Stimulated activated memory B cell treated with anti-CD40 and anti-IgM and Interleukin-4, amounts not matched to agents 10 μg/mL and 1 μg/mL and 100 μg/mL, for 72 hours (primary cell): ENCODE results near the gene FRK.

ENCODE experiments used
- ATAC-seq: fragments of 150-1000 bp; cut with Tn5 transposase; 2 replicates; pipeline ENCODE4 v1.10.0; 2021
- H3K27ac Mint-ChIP-seq: one replicate; pipeline ENCODE4 v1.8.0; 2022; ENCODE audit warnings: mild to moderate bottlenecking, mixed read lengths
- H3K27me3 Mint-ChIP-seq: one replicate; pipeline ENCODE4 v1.8.0; 2022; ENCODE audit warnings: mixed read lengths
- H3K36me3 Mint-ChIP-seq: one replicate; pipeline ENCODE4 v1.8.0; 2022; ENCODE audit warnings: mixed read lengths
- H3K4me1 Mint-ChIP-seq: one replicate; pipeline ENCODE4 v1.8.0; 2022; ENCODE audit warnings: mixed read lengths
- H3K4me3 Mint-ChIP-seq: one replicate; pipeline ENCODE4 v1.8.0; 2022; ENCODE audit warnings: mild to moderate bottlenecking, moderate library complexity, mixed read lengths
- H3K9me3 Mint-ChIP-seq: one replicate; pipeline ENCODE4 v1.8.0; 2022; ENCODE audit warnings: mixed read lengths

Gene FRK

GRCh38 chr6:116088946-116089345 lies 28.3 kb upstream of the FRK start:
- H3K4me3 Mint-ChIP-seq: no peak overlapping the region

GRCh38 chr6:116087437-116088027 lies 26.8 kb upstream of the FRK start:
- Mint-ChIP-seq H3K4me3 (no peak overlapping the region), H3K4me1 (peaks cover 26% of the 10 kb centered on the region), H3K36me3 (no peaks in the 10 kb centered on the region), H3K27ac (peak overlapping the region; percentile 81), H3K9me3 (no peaks in the 10 kb centered on the region), H3K27me3 (no peaks in the 10 kb centered on the region)
- peak; percentile 96 for ATAC-seq

More at GRCh38 chr6:116088946-116089345, 28.3 kb upstream of the FRK start:
- no peaks in the 10 kb centered on the region for H3K9me3 Mint-ChIP-seq
- H3K36me3 Mint-ChIP-seq: no peaks in the 10 kb centered on the region
- H3K4me1 Mint-ChIP-seq: peaks cover 26% of the 10 kb centered on the region
- peak overlapping the region; percentile 10 for H3K27ac Mint-ChIP-seq
- no peak for ATAC-seq
- H3K27me3 Mint-ChIP-seq: no peaks in the 10 kb centered on the region

DNA sequence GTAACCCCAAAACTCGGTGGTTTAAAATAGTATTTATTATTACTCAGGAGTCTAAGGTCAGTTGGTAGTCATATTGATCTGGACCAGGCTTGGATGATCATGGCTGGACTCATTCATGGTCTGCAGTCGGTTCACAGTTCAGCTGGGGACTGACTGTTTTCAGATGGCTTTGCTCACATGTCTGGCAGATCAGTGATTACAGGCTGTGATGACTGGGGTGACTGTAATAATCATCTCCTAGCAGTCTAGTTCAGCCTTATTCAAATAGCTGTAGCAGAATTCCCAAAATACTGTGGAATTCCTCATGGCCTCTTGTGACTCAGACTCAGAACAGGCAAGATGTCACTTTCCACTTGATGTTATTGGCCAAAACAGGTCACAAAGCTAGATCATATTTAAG lies 23.6 kb upstream of the FRK start:
- Mint-ChIP-seq H3K36me3 (no peaks in the 10 kb centered on the region), H3K4me1 (peaks cover 21% of the 10 kb centered on the region), H3K4me3 (no peak overlapping the region), H3K27ac (no peak overlapping the region), H3K27me3 (no peaks in the 10 kb centered on the region), H3K9me3 (no peaks in the 10 kb centered on the region)
- ATAC-seq: no peak

- Mint-ChIP-seq H3K27ac (no peak overlapping the region), H3K27me3 (no peaks in the 10 kb centered on the region), H3K36me3 (no peaks in the 10 kb centered on the region), H3K9me3 (no peaks in the 10 kb centered on the region), H3K4me1 (peaks cover 20% of the 10 kb centered on the region), H3K4me3 (no peak overlapping the region)
- ATAC-seq: no peak
Observed at GRCh38 chr6:116083052-116083451, 22.4 kb upstream of the FRK start.

GRCh38 chr6:116078945-116079344 lies 18.3 kb upstream of the FRK start:
- Mint-ChIP-seq H3K4me3 (no peak overlapping the region), H3K27me3 (no peaks in the 10 kb centered on the region), H3K27ac (no peak overlapping the region), H3K4me1 (no peaks in the 10 kb centered on the region), H3K36me3 (no peaks in the 10 kb centered on the region), H3K9me3 (no peaks in the 10 kb centered on the region)
- ATAC-seq: no peak

GRCh38 chr6:116078522-116078921 lies 17.8 kb upstream of the FRK start:
- H3K27me3 Mint-ChIP-seq: no peaks in the 10 kb centered on the region
- no peak for ATAC-seq

GRCh38 chr6:116074732-116075390 lies 14.2 kb upstream of the FRK start:
- H3K9me3 Mint-ChIP-seq: no peaks in the 10 kb centered on the region
- no peaks in the 10 kb centered on the region for H3K4me1 Mint-ChIP-seq
- no peak for ATAC-seq
- H3K4me3 Mint-ChIP-seq: no peak overlapping the region
- H3K27ac Mint-ChIP-seq: no peak overlapping the region
- no peaks in the 10 kb centered on the region for H3K27me3 Mint-ChIP-seq
- no peaks in the 10 kb centered on the region for H3K36me3 Mint-ChIP-seq

More at GRCh38 chr6:116078522-116078921, 17.8 kb upstream of the FRK start:
- Mint-ChIP-seq H3K27ac (no peak overlapping the region), H3K4me1 (no peaks in the 10 kb centered on the region), H3K9me3 (no peaks in the 10 kb centered on the region), H3K4me3 (no peak overlapping the region), H3K36me3 (no peaks in the 10 kb centered on the region)

DNA sequence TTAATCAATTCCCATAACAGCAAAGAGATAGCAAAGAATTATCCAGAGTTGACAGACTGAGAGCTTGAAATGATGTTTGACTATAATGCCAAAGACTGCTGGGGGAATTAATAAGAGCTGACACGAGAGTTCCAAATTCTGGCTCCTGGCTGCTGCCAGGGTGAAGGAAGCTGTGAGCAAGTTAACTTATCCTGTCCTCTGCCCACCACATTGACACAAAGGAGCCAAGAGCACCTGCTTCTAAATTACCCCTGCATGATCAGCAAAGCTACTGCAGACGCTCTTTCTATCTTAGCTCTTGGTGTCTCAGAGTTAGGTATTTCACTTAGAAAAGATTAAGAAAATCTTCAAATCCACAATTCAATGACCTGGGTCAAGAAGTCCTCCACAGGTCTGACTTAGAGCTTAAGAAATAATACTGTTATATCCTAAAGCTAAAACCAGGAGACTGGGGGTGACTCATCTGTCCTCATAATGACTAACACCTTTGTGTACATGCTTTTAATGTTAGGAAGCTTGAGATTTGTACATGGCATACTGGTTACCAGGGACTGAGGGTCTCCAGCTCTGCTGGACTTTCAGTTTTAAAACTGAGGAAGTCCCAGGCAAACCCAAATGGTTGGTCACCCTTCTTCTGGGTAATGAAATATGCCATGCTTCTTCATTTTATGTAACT lies 13.2 kb upstream of the FRK start:
- no peak for ATAC-seq
- no peaks in the 10 kb centered on the region for H3K36me3 Mint-ChIP-seq
- H3K27me3 Mint-ChIP-seq: no peaks in the 10 kb centered on the region
- no peak overlapping the region for H3K4me3 Mint-ChIP-seq
- no peaks in the 10 kb centered on the region for H3K4me1 Mint-ChIP-seq
- H3K27ac Mint-ChIP-seq: no peak overlapping the region
- H3K9me3 Mint-ChIP-seq: no peaks in the 10 kb centered on the region

DNA sequence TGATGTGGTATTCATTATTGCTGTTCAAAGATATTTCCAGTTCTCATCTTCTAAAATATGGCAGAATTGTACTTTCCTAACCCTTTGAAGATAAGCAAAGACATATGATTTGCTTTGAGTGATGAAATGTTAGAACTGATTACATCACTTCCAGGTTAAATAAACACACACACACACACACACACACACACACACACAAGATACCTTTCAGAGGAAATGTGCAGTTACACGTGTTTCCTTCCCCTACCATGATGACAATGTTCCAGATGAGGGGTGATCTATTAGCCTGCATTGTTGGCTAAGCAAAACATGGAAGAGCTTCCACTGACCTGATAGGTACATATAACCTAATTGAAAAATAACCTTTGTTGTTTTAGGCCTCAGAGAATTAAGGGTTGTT lies 11.7 kb upstream of the FRK start:
- H3K36me3 Mint-ChIP-seq: no peaks in the 10 kb centered on the region
- H3K27ac Mint-ChIP-seq: no peak overlapping the region
- H3K4me3 Mint-ChIP-seq: no peak overlapping the region
- ATAC-seq: no peak
- H3K27me3 Mint-ChIP-seq: no peaks in the 10 kb centered on the region
- no peaks in the 10 kb centered on the region for H3K9me3 Mint-ChIP-seq
- H3K4me1 Mint-ChIP-seq: no peaks in the 10 kb centered on the region

DNA sequence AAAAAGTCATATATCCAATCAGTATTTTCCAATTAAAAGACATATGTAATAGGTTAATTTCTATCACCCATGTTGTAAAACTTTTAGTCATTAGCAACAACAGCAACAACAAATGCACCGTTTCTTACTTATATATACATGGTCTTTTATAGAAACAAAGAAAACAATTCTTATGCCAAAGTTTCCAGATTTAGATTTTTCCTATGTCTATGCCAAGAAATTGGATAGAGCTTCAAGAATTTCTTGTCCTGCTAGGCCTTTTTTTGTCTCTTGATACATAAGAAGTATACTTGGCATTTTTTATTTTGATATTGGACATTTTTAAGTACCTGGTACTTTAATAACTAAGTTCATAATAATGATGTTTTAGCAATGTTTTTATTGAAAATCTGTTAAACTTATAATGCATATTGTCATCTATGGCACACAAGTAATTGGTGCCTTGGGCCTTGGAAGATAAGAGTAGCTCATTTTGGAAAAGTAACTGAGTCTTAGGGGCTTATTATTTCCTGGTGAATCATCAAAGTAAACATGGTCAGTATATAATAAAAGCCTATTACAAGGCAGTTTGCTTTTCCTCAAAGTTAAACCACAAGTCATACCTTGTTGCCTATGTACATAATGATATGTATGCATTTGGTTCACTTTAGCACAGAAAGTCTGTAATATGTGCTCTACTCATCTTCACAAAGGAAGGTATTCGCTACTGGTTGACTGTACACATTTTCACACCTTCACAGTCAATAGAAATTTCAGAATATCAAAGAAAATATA lies 10.1 kb upstream of the FRK start:
- H3K27ac Mint-ChIP-seq: no peak overlapping the region
- H3K4me1 Mint-ChIP-seq: no peaks in the 10 kb centered on the region
- no peaks in the 10 kb centered on the region for H3K36me3 Mint-ChIP-seq
- ATAC-seq: no peak
- no peak overlapping the region for H3K4me3 Mint-ChIP-seq
- H3K27me3 Mint-ChIP-seq: no peaks in the 10 kb centered on the region
- H3K9me3 Mint-ChIP-seq: no peaks in the 10 kb centered on the region

- no peak for ATAC-seq
- H3K4me1 Mint-ChIP-seq: no peaks in the 10 kb centered on the region
- no peak overlapping the region for H3K27ac Mint-ChIP-seq
- H3K9me3 Mint-ChIP-seq: no peaks in the 10 kb centered on the region
- no peak overlapping the region for H3K4me3 Mint-ChIP-seq
- no peaks in the 10 kb centered on the region for H3K36me3 Mint-ChIP-seq
- no peaks in the 10 kb centered on the region for H3K27me3 Mint-ChIP-seq
Observed at GRCh38 chr6:116070101-116070500, 9.4 kb upstream of the FRK start.

- Mint-ChIP-seq H3K4me3 (no peak overlapping the region), H3K9me3 (no peaks in the 10 kb centered on the region), H3K27ac (no peak overlapping the region), H3K27me3 (peaks cover 4% of the 10 kb centered on the region), H3K4me1 (peaks cover under 1% of the 10 kb centered on the region), H3K36me3 (no peaks in the 10 kb centered on the region)
- no peak for ATAC-seq
Observed at GRCh38 chr6:116066789-116067188, 6.1 kb upstream of the FRK start.

GRCh38 chr6:116064666-116065065 lies 4.0 kb upstream of the FRK start:
- no peaks in the 10 kb centered on the region for H3K36me3 Mint-ChIP-seq
- no peak overlapping the region for H3K4me3 Mint-ChIP-seq
- ATAC-seq: no peak
- H3K4me1 Mint-ChIP-seq: peaks cover 19% of the 10 kb centered on the region
- H3K9me3 Mint-ChIP-seq: no peaks in the 10 kb centered on the region
- H3K27me3 Mint-ChIP-seq: peaks cover 13% of the 10 kb centered on the region
- no peak overlapping the region for H3K27ac Mint-ChIP-seq

- Mint-ChIP-seq H3K4me3 (no peak overlapping the region), H3K4me1 (peaks cover 20% of the 10 kb centered on the region), H3K27ac (no peak overlapping the region), H3K27me3 (peaks cover 13% of the 10 kb centered on the region), H3K9me3 (no peaks in the 10 kb centered on the region), H3K36me3 (no peaks in the 10 kb centered on the region)
- no peak for ATAC-seq
Observed at GRCh38 chr6:116062496-116062895, 1.8 kb upstream of the FRK start.

DNA sequence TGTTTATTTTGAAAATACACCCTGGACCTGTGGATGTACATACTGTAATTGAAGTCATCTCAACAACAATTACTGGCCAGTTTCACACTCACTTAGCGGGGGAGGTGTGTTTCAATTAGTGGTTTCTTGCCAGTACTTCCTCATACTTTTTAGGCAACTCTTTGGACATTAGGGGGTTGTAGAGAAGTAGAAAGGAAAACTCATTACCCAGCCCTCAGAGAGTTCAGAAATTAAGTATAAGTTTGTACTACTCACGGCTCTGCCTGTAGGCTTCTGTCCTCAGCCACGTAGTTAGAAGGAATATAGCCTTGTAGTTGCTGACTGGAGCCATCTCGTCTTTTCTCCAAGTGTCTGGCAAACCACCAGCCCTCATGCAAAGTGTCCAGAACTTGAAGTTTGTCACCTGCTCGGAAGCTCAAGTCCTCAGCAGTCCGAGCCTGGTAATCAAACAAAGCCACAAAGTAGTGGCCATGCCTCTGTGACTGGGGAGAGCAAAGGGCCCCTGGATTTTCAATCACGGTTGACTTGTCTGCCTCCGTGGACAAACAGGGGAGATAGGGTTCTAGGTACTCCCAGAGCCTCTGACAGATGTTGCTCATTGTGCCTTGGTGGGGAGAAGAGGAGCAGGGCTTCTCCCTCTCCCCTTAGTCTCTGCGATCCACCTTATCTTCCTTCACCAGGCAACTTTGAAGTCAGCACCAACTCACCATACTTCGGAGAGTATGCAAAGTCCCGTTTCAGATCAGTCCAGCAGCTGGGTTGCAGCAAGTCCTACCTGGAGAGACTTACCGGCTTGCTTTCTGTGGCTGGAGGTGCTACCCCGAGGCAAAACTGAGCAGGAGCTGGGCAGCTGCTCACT lies 749 bp downstream of the FRK start:
- no peaks in the 10 kb centered on the region for H3K36me3 Mint-ChIP-seq
- H3K4me1 Mint-ChIP-seq: peaks cover 20% of the 10 kb centered on the region
- peak; percentile 63 for ATAC-seq
- peak overlapping the region; percentile 40 for H3K27ac Mint-ChIP-seq
- no peaks in the 10 kb centered on the region for H3K9me3 Mint-ChIP-seq
- peaks cover 13% of the 10 kb centered on the region for H3K27me3 Mint-ChIP-seq
- peak overlapping the region; percentile 80 for H3K4me3 Mint-ChIP-seq
